NOMO-1 treated with dmso at 0.1 percent for 144 hours (cell line): ENCODE results near the gene SCO2.

ENCODE experiments used
- DNase-seq: peaks from one replicate; lab custom pipeline; 2025; ENCODE audit not compliant: unreplicated experiment; lab: John Stamatoyannopoulos, UW

The SCO2 gene

DNA sequence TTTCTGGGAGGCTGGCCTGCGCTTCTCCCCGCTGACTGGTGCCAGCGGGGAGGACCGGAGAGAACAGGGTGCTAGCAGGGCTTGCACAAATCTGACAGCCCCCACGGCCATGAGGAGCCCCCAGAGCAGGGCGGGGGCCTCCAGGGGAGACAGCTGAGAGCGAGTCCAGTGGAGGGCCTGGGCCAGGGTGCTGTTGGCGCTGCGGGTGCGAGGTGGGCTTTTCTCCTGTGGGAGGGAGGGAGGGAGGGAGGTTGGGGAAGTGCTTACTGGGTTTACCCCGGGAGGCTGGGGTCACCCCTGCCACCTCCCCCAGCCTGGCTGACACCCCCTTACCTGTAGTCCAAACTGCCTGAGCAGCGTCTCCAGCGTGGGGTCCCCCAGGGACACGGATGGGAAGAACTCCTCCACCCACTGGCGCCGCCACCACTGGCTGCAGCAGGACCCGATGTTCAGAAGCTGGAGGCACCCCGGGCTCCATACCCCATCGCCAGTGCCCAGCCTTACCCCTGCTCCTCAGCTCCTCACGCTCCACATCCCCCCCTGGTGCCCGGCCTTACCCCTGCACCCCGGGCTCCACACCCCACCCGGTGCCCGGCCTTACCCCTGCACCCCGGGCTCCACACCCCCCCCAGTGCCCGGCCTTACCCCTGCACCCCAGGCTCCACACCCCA is 21.8 kb downstream of the SCO2 start:
- DNase-seq, result no peak

DNA sequence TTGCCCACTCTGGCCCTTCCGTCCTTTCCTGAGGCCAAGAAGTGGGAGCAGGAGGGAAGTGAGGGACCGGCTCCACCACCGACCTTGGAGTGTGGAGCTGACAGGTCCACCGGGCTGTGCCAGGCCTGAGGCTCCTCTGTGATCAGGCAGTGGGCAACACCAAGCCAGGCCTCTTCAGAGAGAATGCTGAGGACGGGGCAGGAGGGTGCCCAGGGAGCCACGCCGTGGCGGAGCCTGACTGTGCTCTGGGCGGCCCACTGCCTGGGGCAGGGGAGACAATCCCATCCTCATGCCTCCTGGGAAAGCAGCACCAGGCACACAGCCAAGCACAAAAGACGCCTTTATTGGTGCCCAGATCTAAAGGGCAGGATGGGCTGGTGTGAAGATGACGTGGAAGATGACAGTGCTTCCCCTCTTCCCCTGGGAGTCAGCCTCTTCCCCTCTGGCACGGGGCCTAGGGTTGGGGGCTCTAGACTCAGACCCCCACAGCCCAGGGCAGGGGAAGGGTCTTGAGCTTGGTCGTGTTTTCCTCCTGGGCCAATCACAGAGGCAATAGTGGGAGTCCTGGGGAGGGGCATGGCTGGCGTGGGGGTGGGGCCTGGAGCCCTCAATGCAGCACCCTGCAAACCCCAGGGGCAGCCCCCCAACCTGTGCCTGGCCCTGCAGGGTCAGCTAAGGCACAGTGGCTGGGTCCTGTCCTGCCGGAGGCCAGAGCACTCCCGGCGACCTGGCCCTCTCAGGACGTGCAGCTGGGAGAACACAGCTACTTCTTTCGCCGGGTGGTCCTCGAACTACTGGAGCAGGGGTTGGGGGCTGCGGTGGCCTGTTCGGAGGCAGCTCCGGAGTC is 22.5 kb downstream of the SCO2 start:
- no peak for DNase-seq

DNA sequence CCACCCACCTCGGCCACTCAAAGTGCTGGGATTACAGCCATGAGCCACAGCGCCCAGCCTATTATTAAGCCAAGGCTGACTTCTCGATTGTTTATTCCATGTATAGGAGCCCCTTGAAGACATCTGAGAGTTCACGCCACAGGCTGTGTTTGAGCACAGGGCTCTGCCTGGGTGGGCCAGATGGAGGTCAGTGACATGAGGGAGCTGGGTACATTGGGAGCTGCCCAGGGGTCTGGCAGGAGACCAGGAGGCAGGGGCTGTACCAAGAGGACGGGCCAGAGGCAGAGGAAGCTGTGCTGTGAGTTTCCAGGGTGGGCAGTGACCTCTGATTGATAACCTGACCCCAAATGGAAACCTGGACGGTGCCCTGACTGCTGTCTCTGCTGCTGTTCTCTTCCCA is 23.3 kb downstream of the SCO2 start:
- no peak for DNase-seq

DNA sequence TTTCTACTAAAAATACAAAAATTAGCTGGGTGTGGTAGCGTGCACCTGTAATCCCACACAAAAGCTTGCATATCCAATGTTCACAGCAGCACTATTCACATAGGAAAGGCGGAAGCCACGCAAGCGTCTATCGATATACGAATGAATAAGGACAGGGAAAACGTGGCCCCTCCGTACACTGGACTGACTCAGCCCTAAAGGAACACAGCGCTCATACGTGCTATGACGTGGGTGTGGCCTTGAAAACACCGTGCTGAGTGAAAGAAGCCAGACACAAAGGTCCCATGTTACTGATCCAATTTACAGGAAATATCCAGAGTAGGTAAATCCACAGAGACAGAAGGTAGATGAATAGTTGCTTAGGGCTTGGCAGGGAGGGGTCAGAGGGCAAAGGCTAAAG is 24.9 kb downstream of the SCO2 start:
- no peak for DNase-seq

DNA sequence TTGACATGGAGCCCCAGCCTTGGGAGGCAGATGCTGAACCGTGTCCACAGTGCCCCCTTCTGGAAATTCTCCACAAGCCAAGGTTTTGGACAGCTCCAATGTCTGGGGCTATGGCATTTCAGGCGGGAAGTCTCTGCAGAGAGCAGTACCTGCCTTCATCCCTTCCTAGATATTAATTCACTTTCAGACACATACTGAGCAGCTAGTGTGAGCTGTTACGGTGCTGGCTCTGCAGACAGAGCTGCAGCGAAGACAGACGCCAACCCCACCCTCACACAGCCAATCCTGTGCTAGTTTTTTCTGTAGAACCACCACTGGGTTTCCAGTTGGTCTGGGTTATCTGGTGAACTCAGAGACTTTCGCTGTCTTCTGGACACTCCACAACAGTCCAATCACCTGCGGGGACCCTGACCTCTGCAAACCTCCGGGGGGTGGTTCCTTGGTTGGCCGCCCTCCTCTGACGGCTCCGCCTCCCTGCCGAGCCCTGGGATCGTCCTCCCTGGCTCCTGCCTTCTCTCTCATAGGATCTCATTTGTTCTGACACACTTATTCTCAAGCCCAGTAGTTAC is 27.0 kb downstream of the SCO2 start:
- peak; percentile 39 for DNase-seq

DNA sequence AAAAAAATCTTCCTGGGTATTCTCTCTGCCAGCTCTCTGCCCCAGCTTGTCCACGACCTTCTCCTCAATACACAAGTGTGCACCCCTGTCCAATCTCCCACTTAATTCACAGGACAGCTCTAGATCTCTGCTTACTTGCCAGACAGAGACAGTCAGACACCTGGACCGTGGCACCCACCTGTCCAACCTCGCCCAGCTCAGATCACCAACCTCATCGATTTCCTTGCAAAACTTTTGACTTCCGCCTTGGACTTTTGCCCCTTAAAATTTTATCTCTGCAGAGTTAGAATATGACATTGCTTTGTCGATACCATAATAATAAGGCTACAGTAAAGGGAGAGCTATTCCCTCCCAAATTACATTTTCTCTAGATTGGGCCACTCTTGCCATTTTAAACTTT is 28.3 kb downstream of the SCO2 start:
- DNase-seq, result no peak

DNA sequence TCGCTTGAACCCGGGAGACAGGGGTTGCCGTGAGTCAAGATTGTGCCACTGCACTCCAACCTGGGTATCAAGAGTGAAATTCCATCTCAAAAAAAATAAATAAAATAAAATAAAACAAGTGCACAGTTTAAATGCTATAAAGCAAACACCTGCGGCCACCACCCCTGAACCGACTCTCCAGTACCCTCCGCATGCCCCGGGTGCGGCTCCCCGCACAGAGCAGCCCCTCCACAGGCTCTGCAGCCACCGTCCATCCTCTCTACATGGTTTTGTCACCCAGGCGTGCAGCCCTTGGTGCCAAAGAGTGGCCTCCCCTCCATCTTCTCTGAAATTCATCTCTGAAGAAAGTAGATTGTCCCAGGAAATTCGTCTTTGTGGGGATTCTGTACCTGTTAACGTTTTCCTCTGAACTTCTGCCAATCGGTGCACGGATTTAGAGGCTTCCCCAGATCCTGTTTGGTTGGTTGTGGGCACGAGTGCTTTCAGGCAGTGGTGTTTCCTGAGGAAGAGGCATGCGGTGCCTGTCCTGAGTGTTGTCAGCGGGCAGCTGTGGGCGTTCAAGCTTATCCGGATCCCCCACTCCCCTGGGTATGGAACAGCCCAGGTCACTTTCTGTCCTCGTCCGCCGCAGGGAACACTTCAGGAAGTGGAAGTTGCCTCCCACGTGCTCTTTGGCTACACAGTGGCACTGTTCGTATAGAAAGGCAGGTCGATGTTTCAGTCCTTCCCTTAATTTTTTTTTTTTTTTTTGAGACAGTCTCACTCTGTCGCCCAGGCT is 34.7 kb downstream of the SCO2 start:
- no peak for DNase-seq

DNA sequence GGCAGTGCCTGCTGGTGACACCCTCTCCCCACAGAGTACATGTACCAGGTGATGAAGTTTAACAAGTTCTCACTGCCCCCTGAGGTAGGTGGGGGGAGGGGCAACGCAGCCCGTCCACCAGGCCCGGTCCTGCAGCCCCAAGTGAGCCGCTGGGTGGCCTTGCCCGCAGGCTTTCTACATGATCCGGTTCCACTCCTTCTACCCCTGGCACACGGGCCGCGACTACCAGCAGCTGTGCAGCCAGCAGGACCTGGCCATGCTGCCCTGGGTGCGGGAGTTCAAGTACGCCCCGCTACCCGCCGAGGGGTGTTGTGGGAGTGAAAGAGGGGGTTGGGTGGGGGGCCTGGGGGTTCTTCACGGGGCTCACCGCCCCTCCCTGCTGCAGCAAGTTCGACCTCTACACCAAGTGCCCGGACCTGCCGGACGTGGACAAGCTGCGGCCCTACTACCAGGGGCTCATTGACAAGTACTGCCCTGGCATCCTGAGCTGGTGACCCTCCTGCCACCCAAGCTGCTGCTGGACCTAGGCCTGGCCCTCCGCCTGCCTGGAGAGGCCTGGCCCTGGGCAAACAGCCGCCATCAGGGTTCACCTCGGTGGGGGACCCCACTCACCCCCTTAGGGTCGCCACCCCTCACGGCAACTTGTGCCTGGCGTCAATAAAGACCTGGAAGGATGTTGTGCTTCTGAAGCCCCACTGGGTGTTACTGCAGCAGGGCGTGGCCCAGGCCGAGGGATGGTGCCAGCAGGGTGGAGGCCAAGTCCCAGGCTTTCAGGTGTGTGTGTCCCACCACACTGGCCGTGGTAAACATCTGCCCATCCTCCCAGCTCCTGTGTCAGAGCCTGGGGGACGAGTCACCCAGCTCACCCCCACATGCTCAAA is 35.8 kb downstream of the SCO2 start:
- no peak for DNase-seq

DNA sequence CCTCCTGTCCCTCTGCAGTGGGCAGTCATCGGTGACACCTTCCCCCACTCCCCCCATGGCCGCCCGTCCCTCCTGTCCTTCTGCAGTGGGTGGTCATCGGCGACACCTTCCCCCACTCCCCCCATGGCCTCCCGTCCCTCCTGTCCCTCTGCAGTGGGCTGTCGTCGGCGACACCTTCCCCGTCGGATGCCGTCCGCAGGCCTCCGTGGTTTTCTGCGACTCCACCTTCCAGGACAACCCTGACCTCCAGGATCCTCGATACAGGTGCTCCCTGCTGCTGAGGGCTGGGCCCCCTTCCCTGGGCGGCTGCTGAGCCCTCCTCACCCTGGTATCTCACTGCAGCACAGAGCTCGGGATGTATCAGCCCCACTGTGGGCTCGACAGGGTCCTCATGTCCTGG is 36.5 kb downstream of the SCO2 start:
- DNase-seq, result no peak

DNA sequence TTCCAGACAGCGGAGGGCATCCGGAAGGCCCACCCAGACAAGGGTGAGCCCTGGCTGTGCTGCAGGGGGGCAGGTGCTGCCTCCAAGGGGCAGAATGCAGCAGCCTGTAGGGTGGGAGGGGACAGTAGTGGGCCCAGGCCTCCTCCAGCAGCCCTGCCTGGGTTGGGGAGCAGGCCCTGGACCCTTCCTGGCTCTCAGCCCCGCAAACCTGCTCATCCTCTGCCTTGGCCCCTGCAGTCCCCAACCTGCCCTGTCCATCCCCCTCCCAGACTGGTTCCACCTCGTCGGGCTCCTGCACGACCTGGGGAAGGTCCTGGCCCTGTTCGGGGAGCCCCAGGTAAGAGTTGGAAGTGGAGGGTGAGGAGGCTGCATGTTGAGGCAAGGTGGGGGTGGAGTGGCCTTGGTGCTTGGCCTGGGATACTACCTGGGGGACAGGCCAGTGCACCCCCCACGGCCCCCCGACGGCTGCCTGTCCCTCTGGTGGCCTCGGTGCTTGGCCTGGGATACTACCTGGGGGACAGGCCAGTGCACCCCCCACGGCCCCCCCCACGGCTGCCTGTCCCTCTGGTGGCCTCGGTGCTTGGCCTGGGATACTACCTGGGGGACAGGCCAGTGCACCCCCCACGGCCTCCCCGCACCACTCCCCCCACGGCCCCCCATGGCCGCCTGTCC is 37.3 kb downstream of the SCO2 start:
- DNase-seq, result no peak

DNA sequence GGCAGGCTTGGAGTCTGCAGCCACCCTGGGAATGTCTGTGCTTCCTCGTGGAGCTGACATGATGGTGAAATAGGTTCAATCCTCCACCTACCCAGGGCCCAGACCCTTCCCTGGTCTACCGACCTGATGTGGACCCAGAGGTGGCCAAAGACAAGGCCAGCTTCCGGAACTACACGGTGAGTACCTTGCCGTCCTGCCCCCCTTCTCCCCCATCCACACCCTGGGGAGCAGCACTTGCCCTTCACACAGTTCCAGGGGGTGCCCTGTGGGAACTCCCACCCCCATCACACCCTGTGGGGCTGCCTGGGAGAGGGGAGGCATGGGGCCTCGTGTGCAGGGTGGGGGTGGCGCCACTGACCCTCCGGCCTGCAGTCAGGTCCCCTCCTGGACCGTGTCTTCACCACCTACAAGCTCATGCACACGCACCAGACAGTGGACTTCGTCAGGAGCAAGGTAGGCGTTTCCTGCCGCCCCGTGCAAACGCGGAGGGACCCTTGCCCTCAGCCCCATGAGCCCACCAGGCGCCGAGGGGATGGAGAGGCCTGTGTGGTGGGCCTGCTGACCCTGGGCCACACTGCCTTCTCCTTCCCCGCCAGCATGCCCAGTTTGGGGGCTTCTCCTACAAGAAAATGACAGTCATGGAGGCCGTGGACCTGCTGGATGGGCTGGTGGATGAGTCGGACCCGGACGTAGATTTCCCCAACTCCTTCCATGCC is 38.0 kb downstream of the SCO2 start:
- no peak for DNase-seq

DNA sequence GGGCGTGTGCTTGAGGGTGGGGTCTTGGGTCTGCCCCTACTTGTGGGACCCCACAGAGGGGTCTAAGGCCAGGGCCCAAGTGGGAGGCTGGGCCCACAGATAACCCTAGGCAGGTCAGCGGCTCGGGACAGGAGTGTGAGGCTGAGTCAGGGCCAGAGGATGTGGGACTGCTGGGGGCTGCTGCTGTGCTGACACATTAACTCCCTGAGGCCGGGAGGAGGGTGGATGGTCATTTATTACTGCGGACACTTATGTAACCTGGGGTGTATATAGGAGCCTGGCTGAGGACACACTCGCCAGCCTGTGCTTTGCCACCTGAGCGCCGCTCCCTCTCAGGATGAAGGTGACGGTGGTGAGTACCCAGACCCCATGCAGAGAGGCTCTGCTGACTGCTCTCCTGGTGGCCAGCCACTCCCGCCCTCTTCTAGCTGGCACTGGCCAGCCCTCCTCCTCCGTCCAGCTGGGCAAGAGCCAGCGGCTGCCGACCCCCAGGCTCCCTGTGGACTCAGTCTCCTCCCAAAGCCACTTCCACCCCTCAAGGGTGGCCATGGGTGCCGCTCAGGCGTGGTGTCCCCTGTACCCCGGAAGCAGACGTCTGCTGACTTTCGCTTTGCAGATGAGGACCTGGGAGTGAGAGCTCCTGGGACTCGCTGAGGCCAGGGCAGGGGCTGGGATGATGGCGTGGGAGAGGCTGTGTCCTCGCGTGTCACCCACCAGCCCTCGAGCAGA is 38.7 kb downstream of the SCO2 start, which contains the start of gene MIOX:
MIOX (plus strand) TSS at position 299 of the 729 bp plus-strand sequence; CDS start at position 338, 39 bp downstream.
- no peak for DNase-seq

DNA sequence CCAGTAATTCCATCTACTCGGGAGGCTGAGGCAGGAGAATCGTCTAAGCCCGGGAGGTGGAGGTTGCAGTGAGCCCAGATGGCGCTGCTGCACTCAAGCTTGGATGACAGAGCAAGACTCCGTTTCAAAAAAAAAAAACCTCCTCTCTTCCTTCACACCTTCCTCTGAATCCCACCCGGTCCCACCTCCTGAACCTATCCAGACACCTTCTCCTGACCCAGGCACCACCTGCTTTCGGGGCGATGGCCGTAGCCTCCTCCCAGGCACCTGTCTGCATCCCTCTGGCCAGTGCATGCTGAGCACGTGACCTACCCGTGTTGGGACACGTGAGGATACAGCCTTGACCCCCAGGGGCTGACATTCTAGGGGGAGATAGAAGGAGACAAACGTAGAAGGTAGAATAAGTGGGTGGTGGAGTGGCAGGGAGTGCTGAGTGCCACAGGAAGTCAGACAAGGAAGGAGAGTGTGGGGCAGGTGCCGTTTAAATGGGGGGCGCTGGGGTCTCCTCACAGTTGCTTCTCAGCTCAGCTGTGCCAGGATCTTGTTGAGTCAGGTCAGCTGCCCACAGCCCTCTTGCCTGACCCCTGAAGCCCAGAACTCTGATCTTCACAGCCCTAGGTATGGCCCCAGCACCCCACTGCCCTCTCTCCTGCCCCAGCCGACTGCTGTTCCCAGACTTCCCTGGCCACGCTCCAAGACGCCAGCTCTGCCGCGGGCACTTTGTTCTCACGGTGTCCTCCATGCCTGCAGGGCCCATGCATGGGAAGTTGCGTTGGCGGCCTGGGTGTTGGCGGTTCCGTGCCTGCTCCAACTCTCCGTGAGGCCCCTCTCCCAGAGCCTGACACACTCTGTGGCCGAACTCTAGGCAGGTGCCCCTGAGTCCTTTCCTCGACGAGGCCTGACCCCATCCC is 39.9 kb downstream of the SCO2 start:
- DNase-seq, result no peak

DNA sequence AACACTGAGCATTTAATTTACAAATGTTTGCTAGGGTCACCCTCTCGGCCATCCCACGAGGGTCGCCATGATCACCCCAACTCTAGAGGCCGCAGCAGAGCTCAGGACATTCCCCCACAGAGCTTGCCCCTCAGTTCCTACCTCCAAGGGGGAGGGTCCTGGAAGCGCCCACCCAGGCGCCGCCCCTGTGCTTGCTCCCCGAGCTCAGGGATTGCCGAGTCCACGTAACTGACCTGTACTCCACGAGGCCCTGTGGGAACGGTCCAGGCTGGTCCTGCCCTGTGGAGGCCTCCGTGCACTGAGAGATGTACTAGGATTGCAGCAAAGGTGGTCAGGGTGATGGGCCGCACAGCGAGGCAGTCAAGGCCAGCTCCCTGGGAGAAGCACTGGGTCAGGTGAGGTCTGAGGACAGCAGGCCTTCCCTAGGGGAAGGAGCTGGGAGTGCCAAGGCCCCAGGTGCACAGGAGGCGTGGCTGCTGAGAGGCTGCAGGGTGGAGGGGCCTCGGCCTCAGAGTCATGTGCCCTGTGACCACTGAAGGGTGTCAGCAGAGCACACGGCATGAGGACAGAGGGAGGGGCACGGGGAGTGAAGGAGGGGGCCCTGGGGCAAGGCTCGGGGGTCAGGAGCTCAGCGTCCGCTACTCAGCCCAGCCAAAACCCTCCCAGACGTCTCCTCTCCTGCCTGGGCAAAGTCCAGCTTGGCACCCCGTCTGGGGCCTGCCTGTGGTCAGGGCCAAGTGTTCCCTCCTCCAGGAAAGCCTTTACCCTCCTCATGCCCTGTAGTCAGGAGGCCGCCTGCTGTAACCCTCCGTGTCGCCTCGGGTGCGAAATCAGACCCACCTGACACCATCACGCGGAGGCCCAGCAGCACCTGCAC is 41.2 kb downstream of the SCO2 start:
- DNase-seq, result no peak

DNA sequence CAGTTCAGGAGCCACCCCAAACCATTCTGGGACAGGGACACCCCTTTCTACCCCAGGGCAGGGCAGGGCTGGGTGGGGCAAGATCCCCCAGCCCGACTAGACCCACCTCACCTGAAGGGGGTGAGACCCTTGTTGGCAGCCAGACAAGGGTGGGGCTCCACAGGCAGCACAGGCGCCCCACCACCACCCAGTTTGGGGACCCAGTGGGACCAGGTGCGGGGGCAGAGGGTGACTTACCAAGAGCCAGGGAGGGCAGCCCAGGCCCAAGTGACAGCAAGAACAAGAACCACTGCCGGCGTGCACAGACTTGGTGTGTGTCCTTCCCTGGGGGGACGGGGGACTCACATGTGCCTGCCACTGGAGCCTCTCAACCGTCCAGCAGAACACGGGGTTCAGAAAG is 41.8 kb downstream of the SCO2 start:
- DNase-seq, result no peak

DNA sequence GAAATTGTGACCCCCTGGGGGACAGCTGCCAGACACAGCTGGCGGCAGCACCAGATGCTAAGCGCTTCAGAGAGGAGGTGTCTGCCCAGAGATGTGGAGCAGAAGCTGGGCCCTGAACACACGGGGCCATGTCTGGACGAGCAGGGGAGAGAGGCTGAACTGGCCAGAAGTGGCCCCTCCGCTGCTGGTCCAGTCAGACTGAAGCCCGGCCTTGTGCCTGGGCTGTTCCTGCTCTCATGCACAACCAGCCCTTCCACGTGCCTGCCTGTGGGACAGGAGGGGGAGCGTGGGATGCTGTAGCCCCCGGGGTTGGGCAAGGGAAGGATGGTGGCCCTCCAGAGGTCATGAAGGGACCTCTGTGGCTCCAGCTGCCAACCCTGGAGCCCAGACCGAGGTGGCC is 42.3 kb downstream of the SCO2 start:
- DNase-seq, result no peak
